GM12892 (cell line): ENCODE data around the gene DCP1B.

Experiments
- POLR2A ChIP-seq: IDR thresholded peaks from 2 replicates; pipeline ENCODE4 v1.6.1; 2011; ENCODE audit warnings: low read depth, low read length, control low read depth
- POLR2AphosphoS5 ChIP-seq: IDR thresholded peaks from 2 replicates; pipeline ENCODE4 v1.6.1; 2011; ENCODE audit warnings: low read depth, low read length, control low read depth

- TF ChIP-seq POLR2A, result no peak
- no peak for TF ChIP-seq POLR2AphosphoS5
These were observed 31.3 kb upstream of the DCP1B start for GRCh38 chr12:2035431-2036055.
